Heart right ventricle (tissue), 16 donors: ENCODE data around the gene TNS1. TPM values are rescaled to one million over a fixed set of nuclear protein-coding genes. Genes with fewer than 3 reads are reported as not detected.
A peak's percentile ranks its signal among the peaks of the same experiment; 100 is the strongest.
"Not testable (repeated sequence)": the region's sequence is repeated elsewhere in the genome, so short reads cannot be mapped to it uniquely, and the experiment has no call there.

Experiments used
- ATAC-seq, 8 donors: fragments of 200-7000 bp; cut with Tn5 transposase; one replicate each; pipeline ENCODE4 v1.9.1; 2020; ENCODE audit warnings: mild to moderate bottlenecking in 8 of 8, moderate library complexity in 8 of 8, moderate number of reproducible peaks in 1 of 8
- DNase-seq, 2 donors: peaks; one replicate each; pipeline ENCODE4 v3.0.0-alpha.2; 2020
- H3K27ac ChIP-seq, 10 donors: fragments of 200-600 bp; sonication (generic) in 2 of 10; one replicate each; pipeline versions ENCODE4 v1.5.0 to v1.8.0; 2020 to 2022; ENCODE audit warnings: mild to moderate bottlenecking in 3 of 10
- H3K27me3 ChIP-seq, 7 donors: fragments of 200-600 bp; one replicate each; pipeline ENCODE4 v1.8.0; 2021 to 2022; ENCODE audit warnings: mild to moderate bottlenecking in 2 of 7
- H3K36me3 ChIP-seq, 9 donors: fragments of 200-600 bp; sonication (generic) in 1 of 9; one replicate each; pipeline versions ENCODE4 v1.5.0 to v1.8.0; 2020 to 2022; ENCODE audit warnings: mild to moderate bottlenecking in 2 of 9
- H3K4me1 ChIP-seq, 9 donors: fragments of 200-600 bp; sonication (generic) in 1 of 9; one replicate each; pipeline versions ENCODE4 v1.5.0 to v1.8.0; 2020 to 2022; ENCODE audit warnings: mild to moderate bottlenecking in 4 of 9
- H3K4me3 ChIP-seq, 10 donors: fragments of 200-600 bp; sonication (generic) in 2 of 10; one replicate each; pipeline versions ENCODE4 v1.5.0 to v1.8.0; 2020 to 2022; ENCODE audit warnings: mild to moderate bottlenecking in 7 of 10, moderate library complexity in 2 of 10
- H3K9me3 ChIP-seq, 11 donors: fragments of 200-600 bp in 10 of 11; sonication (generic) in 2 of 11; one replicate each; pipeline versions ENCODE4 v1.5.0 to v1.8.0; 2013 to 2022; ENCODE audit warnings: mild to moderate bottlenecking in 2 of 11, control low read depth in 1 of 11, moderate library complexity in 1 of 11
- WGBS, 2 donors: extraction: QIAGEN DNeasy Blood & Tissue Kit; methylation state at CpG; one replicate each; pipeline ENCODE4 v1.1.7; 2013; ENCODE audit warnings: inconsistent platforms in 1 of 2; 5-methylcytosine and 5-hydroxymethylcytosine counted together
- intact Hi-C, 10 donors: fragments of 100-400 bp; cut with DNase I; formaldehyde crosslinking; loops; one replicate each; pipeline versions ENCODE4 v1.11.1 to v1.14.2; 2022
- polyA plus RNA-seq, 2 donors: library from polyadenylated mRNA; stranded (reverse); fragments of 200-250 nt; gene quantifications; one replicate each; pipeline ENCODE4 v1.2.3, GENCODE V29; 2013
- total RNA-seq, 10 donors: library from RNA; stranded (reverse); fragmentation: NEBNext Ultra II Directional in 3 of 10; extraction: Animal tissue kit (Norgen Biotek cat#: 25700) in 3 of 10; gene quantifications; one replicate each; pipeline versions ENCODE4 v1.2.1 to v1.2.4, GENCODE V29; 2021 to 2023
- TF ChIP-seq, protein P1 (sequence below), 9 donors: fragments of 200-600 bp; sonication (generic) in 2 of 9; IDR thresholded peaks; one replicate each; pipeline versions ENCODE4 v1.5.0 to v1.8.0; 2021 to 2022; ENCODE audit warnings: antibody characterized with exemption in 9 of 9, mild to moderate bottlenecking in 5 of 9, moderate library complexity in 1 of 9
- donor health status: Arrhythmogenic right ventricular cardiomyopathy.
- donor health status: ischemic (EF 13 %, LVEDD 7.1; RV severe dilation, severe dysfunction).
- donor health status: healthy with polysubstance abuse.
- donor health status: DM: no; HTN: yes; CAD: no.
- donor health status: DM: no; HTN: no; CAD: no.
- donor health status: ischemic (EF 25% LVEDD 6.9; RV normal size, moderate dysfunction).
- donor health status: ischemic (EF 25% LVEDD 5.7; RV mildly dilated, moderate dysfunction).
- donor health status: healthy.
- donor health status: DM: yes; HTN: yes; CAD: no.
- donor health status: Ischemic cardiomyopathy.
- donor health status: ischemic (EF 35%, LVEDD 5.7; RV mildly dilated, moderate dysfunction).
- donor health status: nonischemic (EF 11% LVEDD 7.7; RV severe dilation, severe dysfunction).
- donor health status: DM: yes; HTN: yes; CAD: no.
- donor health status: PGD.
- donor health status: ischemic (EF 29% LVEDD 5.4; RV normal size, mild dysfunction).
- donor health status: nonischemic (EF 23%, LVEDD 6.1; RV moderate dilation, normal function).

Gene TNS1
- total and polyA plus RNA-seq, 12 donors: 64.6 to 844 (median 731) TPM

DNA sequence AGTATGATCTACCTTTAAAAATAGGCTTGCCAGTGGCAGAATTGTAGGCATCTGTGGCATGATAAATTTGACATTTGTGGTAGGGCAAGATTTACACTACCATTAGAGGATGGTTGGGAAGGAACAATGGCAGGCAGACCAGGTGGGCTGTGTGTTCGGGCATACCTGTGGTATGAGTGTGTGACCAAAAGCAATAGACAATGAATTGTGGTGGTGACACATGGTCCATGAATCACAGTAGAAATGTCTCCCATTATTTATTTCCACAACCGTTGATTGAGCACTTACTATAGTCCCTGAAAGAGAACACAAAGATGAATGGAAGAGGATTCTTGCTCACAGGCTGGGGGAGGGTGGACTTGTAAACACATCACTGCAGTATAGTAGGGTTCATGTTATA lies 36.4 kb upstream of the TNS1 start:
- Histone ChIP-seq H3K27ac (no peak overlapping the region), H3K4me1 (peaks cover 3 to 22% (median 6%) of the 10 kb centered on the region in 9 donors), H3K27me3 (peaks cover 0 to 4% (median 0%) of the 10 kb centered on the region in 7 donors), H3K4me3 (no peak overlapping the region), H3K36me3 (no peaks in the 10 kb centered on the region), H3K9me3 (no peaks in the 10 kb centered on the region)
- intact Hi-C loops: loop anchor here in 1 of 10 donors (10.0 kb wide), 1 partner anchor 254 kb away; no protein-coding TSS in a partner anchor
- DNase-seq (no peak), ATAC-seq (no peak)
- WGBS, 2 donors: 87 to 90% methylated on average over 2 of the region's 2 CpGs
- TF ChIP-seq, protein P1, sequence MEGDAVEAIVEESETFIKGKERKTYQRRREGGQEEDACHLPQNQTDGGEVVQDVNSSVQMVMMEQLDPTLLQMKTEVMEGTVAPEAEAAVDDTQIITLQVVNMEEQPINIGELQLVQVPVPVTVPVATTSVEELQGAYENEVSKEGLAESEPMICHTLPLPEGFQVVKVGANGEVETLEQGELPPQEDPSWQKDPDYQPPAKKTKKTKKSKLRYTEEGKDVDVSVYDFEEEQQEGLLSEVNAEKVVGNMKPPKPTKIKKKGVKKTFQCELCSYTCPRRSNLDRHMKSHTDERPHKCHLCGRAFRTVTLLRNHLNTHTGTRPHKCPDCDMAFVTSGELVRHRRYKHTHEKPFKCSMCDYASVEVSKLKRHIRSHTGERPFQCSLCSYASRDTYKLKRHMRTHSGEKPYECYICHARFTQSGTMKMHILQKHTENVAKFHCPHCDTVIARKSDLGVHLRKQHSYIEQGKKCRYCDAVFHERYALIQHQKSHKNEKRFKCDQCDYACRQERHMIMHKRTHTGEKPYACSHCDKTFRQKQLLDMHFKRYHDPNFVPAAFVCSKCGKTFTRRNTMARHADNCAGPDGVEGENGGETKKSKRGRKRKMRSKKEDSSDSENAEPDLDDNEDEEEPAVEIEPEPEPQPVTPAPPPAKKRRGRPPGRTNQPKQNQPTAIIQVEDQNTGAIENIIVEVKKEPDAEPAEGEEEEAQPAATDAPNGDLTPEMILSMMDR (IDR thresholded peaks at IDR 0.05): no peak

- Histone ChIP-seq H3K27me3 (peaks cover 0 to 11% (median 0%) of the 10 kb centered on the region in 7 donors), H3K4me3 (no peak overlapping the region), H3K4me1 (peaks cover 5 to 25% (median 10%) of the 10 kb centered on the region in 9 donors), H3K27ac (no peak overlapping the region), H3K9me3 (no peaks in the 10 kb centered on the region), H3K36me3 (no peaks in the 10 kb centered on the region)
- DNase-seq: no peak
- intact Hi-C loops: loop anchor here in 2 of 10 donors (1.0 to 10.0 kb wide), 2 partner anchors 251 to 252 kb away; no protein-coding TSS in a partner anchor
- TF ChIP-seq, protein P1 (IDR thresholded peaks at IDR 0.05): peak in 1 of 9 donors; percentile 8
- no peak for ATAC-seq
- 78% methylated on average over 5 of the region's 5 CpGs for WGBS, 2 donors
Measured at GRCh38 chr2:218036371-218036770, 33.6 kb upstream of the TNS1 start.

- H3K9me3 ChIP-seq: no peaks in the 10 kb centered on the region
- peaks cover 0 to 11% (median 0%) of the 10 kb centered on the region in 7 donors for H3K27me3 ChIP-seq
- peaks cover 5 to 25% (median 10%) of the 10 kb centered on the region in 9 donors for H3K4me1 ChIP-seq
- DNase-seq (no peak), ATAC-seq (no peak)
- intact Hi-C loops: loop anchor here in 4 of 10 donors (1.0 to 10.0 kb wide), 5 partner anchors 25 to 251 kb away; no protein-coding TSS in a partner anchor
- TF ChIP-seq, protein P1 (IDR thresholded peaks at IDR 0.05): no peak
- H3K4me3 ChIP-seq: peak overlapping the region in 1 of 10 donors; percentile 45
- no peaks in the 10 kb centered on the region for H3K36me3 ChIP-seq
- H3K27ac ChIP-seq: no peak overlapping the region
- 83 to 85% methylated on average over 12 of the region's 12 CpGs for WGBS, 2 donors
Measured at GRCh38 chr2:218035463-218036100, 32.8 kb upstream of the TNS1 start.

DNA sequence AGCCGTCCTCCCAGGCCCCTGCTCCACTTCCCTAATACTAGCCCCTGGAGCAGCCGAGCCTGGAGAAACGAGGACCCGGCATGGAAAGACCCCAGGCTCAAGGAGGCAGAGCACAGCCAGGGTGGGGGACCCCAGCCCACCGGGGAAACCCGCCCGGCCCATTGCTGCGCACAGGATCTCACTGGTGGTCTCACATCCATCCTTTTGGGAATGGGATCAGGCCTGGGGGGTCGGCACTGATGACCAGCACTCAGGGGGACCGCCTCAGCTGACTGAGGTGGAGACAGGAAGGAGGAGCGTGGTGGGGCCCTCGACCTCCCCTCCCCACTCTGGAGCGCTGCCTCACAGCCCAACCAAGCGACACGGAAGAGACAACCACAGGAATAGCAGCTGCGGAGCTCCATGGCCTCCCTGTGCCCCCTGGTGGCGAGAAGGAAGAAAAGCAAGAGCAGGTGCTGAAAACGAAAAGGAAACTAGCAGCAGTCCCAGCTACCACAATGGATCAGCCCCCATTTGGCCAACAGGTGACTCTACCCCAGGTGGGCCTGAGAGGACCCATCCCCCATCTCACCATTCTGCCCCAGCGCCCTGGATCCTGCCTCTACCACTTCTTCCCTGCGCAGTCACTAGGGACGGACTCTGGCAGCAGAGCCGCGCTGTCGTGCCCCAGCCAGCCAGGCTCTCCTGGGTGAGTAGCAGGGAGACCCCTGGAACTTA lies 31.9 kb upstream of the TNS1 start:
- peaks cover 0 to 11% (median 0%) of the 10 kb centered on the region in 7 donors for H3K27me3 ChIP-seq
- intact Hi-C loops: loop anchor here (1.0 to 10.0 kb wide), 8 partner anchors 24 to 250 kb away; no protein-coding TSS in a partner anchor
- not testable (repeated sequence) for H3K9me3 ChIP-seq, H3K36me3 ChIP-seq
- peak overlapping the region in 8 of 10 donors; percentile 14 to 45 (median 32) for H3K4me3 ChIP-seq
- peak; percentile 77 to 88 (median 84) for ATAC-seq
- H3K4me1 ChIP-seq: peaks cover 5 to 28% (median 15%) of the 10 kb centered on the region in 9 donors
- DNase-seq: peak; percentile 61 to 64
- TF ChIP-seq, protein P1 (IDR thresholded peaks at IDR 0.05): peak; percentile 49 to 78 (median 72)
- peak overlapping the region in 1 of 10 donors; percentile 76 for H3K27ac ChIP-seq
- WGBS, 2 donors: 21 to 25% methylated on average over 22 to 24 of the region's 24 CpGs
